CD4-positive, alpha-beta T cell treated with Interleukin-12 subunit alpha and Interleukin-12 subunit beta, for 1 hour (primary cell): Measurements from ENCODE around the gene GRK5.
"Not testable (repeated sequence)": the region's sequence is repeated elsewhere in the genome, so short reads cannot be mapped to it uniquely, and the experiment has no call there.

ENCODE experiments used
- DNase-seq: peaks from one replicate; pipeline ENCODE4 v3.0.0-alpha.2; 2020

The GRK5 gene

GRCh38 chr10:119207366-119207666, at the start of gene GRK5:
TSS of gene GRK5 (plus strand) at chr10:119207571. CDS start at chr10:119207918, 347 bp downstream.
- peak; percentile 98 for DNase-seq

GRCh38 chr10:119159332-119159731, 48.0 kb upstream of the GRK5 start:
- DNase-seq = no peak

- DNase-seq = no peak
These were observed 45.5 kb upstream of the GRK5 start for GRCh38 chr10:119161680-119162451.

GRCh38 chr10:119162452-119163092, 44.8 kb upstream of the GRK5 start:
- DNase-seq = no peak

- peak; percentile 83 for DNase-seq
These were observed 41.9 kb upstream of the GRK5 start, which contains the start of gene SFXN4 for GRCh38 chr10:119165171-119166117. TSS of gene SFXN4 (minus strand) at chr10:119165714. CDS start at chr10:119165647, 67 bp downstream.

GRCh38 chr10:119166118-119166500, 41.3 kb upstream of the GRK5 start:
- no peak for DNase-seq

- DNase-seq = no peak
These were observed 40.8 kb upstream of the GRK5 start for GRCh38 chr10:119166564-119166963.

GRCh38 chr10:119167041-119167440, 40.3 kb upstream of the GRK5 start:
- DNase-seq = no peak

- DNase-seq = no peak
These were observed 33.3 kb upstream of the GRK5 start for GRCh38 chr10:119174109-119174508.

GRCh38 chr10:119176166-119176565, 31.2 kb upstream of the GRK5 start:
- no peak for DNase-seq

GRCh38 chr10:119177708-119178371, 29.5 kb upstream of the GRK5 start:
- DNase-seq = no peak

- peak; percentile 91 for DNase-seq
These were observed 28.8 kb upstream of the GRK5 start, which contains the start of gene PRDX3 for GRCh38 chr10:119178372-119179119. TSS of gene PRDX3 (minus strand) at chr10:119178812. CDS start at chr10:119178790, 22 bp downstream.

- not testable (repeated sequence) for DNase-seq
These were observed 26.4 kb upstream of the GRK5 start for GRCh38 chr10:119180850-119181400.

- no peak for DNase-seq
These were observed 23.5 kb upstream of the GRK5 start for GRCh38 chr10:119183664-119184412.

GRCh38 chr10:119189811-119190282, 17.5 kb upstream of the GRK5 start:
- peak; percentile 22 for DNase-seq

GRCh38 chr10:119190353-119190752, 17.0 kb upstream of the GRK5 start:
- DNase-seq = no peak

GRCh38 chr10:119190954-119191785, 16.2 kb upstream of the GRK5 start:
- no peak for DNase-seq

GRCh38 chr10:119191881-119192280, 15.5 kb upstream of the GRK5 start:
- DNase-seq = no peak

- no peak for DNase-seq
These were observed 9.4 kb upstream of the GRK5 start for GRCh38 chr10:119197921-119198320.

- DNase-seq = peak; percentile 33
These were observed 8.9 kb upstream of the GRK5 start for GRCh38 chr10:119198438-119198837.
